ENCODE measurements around the gene ARHGAP33.
"Not testable (repeated sequence)": the region's sequence is repeated elsewhere in the genome, so short reads cannot be mapped to it uniquely, and the experiment has no call there.

DNA sequence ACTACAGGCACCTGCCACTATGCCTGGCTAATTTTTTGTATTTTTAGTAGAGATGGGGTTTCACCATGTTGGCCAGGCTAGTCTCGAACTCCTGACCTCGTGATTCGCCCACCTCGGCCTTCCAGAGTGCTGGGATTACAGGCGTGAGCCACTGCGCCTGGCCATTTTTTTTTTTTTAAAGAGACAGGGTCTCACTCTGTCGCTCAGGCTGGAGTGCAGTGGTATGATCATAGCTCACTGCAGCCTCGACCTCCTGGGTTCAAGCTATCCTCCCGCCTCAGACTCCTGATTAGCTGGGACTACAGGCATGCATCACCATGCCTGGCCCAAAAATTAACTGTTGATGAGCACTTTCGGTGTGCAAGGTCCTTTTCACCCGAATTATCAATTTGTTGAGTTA lies 60.7 kb downstream of the ARHGAP33 start:
- TF ChIP-seq, protein P1, sequence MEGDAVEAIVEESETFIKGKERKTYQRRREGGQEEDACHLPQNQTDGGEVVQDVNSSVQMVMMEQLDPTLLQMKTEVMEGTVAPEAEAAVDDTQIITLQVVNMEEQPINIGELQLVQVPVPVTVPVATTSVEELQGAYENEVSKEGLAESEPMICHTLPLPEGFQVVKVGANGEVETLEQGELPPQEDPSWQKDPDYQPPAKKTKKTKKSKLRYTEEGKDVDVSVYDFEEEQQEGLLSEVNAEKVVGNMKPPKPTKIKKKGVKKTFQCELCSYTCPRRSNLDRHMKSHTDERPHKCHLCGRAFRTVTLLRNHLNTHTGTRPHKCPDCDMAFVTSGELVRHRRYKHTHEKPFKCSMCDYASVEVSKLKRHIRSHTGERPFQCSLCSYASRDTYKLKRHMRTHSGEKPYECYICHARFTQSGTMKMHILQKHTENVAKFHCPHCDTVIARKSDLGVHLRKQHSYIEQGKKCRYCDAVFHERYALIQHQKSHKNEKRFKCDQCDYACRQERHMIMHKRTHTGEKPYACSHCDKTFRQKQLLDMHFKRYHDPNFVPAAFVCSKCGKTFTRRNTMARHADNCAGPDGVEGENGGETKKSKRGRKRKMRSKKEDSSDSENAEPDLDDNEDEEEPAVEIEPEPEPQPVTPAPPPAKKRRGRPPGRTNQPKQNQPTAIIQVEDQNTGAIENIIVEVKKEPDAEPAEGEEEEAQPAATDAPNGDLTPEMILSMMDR (conservative IDR thresholded peaks at IDR 0.05; ENCODE audit: low read depth, low read length), result not testable (repeated sequence)
- TF ChIP-seq EZH2 (IDR thresholded peaks at IDR 0.05; ENCODE audit: borderline replicate concordance, low read depth, low read length, poor library complexity, severe bottlenecking), result not testable (repeated sequence)

Measured in A673 (cell line).